IMR-90 (cell line): Measurements from ENCODE around the gene ASTN2. TPM values are rescaled to one million over a fixed set of nuclear protein-coding genes. Genes with fewer than 3 reads are reported as not detected.

ENCODE experiments used
- ATAC-seq: fragments of 200-7000 bp; cut with Tn5 transposase; 2 replicates; pipeline ENCODE4 v1.9.1; 2020; ENCODE audit warnings: low read depth, mild to moderate bottlenecking, moderate library complexity
- BruUV-seq: library from RNA; stranded (reverse); fragments of 400-500 nt; replicated peaks from 2 replicates; lab custom pipeline; 2021; lab: Mats Ljungman, UMichigan
- CTCF ChIA-PET: fragments of 300-600 bp; formaldehyde crosslinking; extraction: SDS; loops from one replicate; lab custom pipeline; 2021; ENCODE audit warnings: antibody characterized with exemption; lab: Yijun Ruan, JAX
- POLR2A ChIA-PET: fragments of 300-600 bp; sonication (Branson Sonifier 250); formaldehyde crosslinking; loops from one replicate; lab custom pipeline; 2022; ENCODE audit warnings: antibody characterized with exemption; ENCODE audit not compliant: unreplicated experiment; lab: Charles Lee
- DNase-seq: peaks from one replicate; pipeline ENCODE4 v3.0.0; 2013
- H2AFZ ChIP-seq: replicated peaks from 2 replicates; pipeline ENCODE3; 2013; ENCODE audit warnings: low read length, mild to moderate bottlenecking; ENCODE audit not compliant: poor library complexity
- H2AK5ac ChIP-seq: 2 replicates; pipeline ENCODE4 v1.6.1; 2013; ENCODE audit warnings: low read depth, low read length, inconsistent platforms
- H2AK9ac ChIP-seq: replicated peaks from 2 replicates; pipeline ENCODE3; 2013; ENCODE audit warnings: mild to moderate bottlenecking, low read depth, low read length, moderate library complexity; ENCODE audit not compliant: poor library complexity
- H2BK120ac ChIP-seq: 2 replicates; pipeline ENCODE4 v1.6.1; 2013; ENCODE audit warnings: low read depth, low read length, inconsistent platforms
- H2BK15ac ChIP-seq: 3 replicates; pipeline ENCODE4 v1.6.1; 2013; ENCODE audit warnings: low read depth, low read length, inconsistent platforms
- H2BK20ac ChIP-seq: 2 replicates; pipeline ENCODE4 v1.6.1; 2013; ENCODE audit warnings: low read depth, mild to moderate bottlenecking, inconsistent platforms, low read length, moderate library complexity
- H2BK5ac ChIP-seq: 2 replicates; pipeline ENCODE4 v1.6.1; 2013; ENCODE audit warnings: mild to moderate bottlenecking, low read depth, low read length, inconsistent platforms; ENCODE audit not compliant: poor library complexity, severe bottlenecking
- H3K14ac ChIP-seq: replicated peaks from 2 replicates; pipeline ENCODE4 v1.6.1; 2013; ENCODE audit warnings: low read depth, low read length, inconsistent platforms
- H3K18ac ChIP-seq: 2 replicates; pipeline ENCODE4 v1.6.1; 2013; ENCODE audit warnings: low read depth, low read length, control low read depth
- H3K23ac ChIP-seq: 2 replicates; pipeline ENCODE4 v1.6.1; 2013; ENCODE audit warnings: low read depth, low read length, inconsistent platforms
- H3K27ac ChIP-seq: 2 replicates; pipeline ENCODE4 v1.5.1; 2013; ENCODE audit warnings: mild to moderate bottlenecking, control low read depth, low read length; ENCODE audit not compliant: insufficient read depth
- H3K27me3 ChIP-seq: 2 replicates; pipeline ENCODE4 v1.6.1; 2013; ENCODE audit warnings: low read length; ENCODE audit not compliant: control insufficient read depth, insufficient read depth
- H3K36me3 ChIP-seq: 2 replicates; pipeline ENCODE4 v1.6.1; 2013; ENCODE audit warnings: low read length, mixed read lengths; ENCODE audit not compliant: control insufficient read depth, insufficient read depth
- H3K4ac ChIP-seq: 2 replicates; pipeline ENCODE4 v1.6.1; 2013; ENCODE audit warnings: low read depth, low read length, inconsistent platforms
- H3K4me1 ChIP-seq: 2 replicates; pipeline ENCODE4 v1.6.1; 2013; ENCODE audit warnings: low read length, mixed read lengths; ENCODE audit not compliant: control insufficient read depth, insufficient read depth
- H3K4me2 ChIP-seq: 2 replicates; pipeline ENCODE4 v1.6.1; 2013; ENCODE audit warnings: low read depth, mild to moderate bottlenecking, control low read depth, low read length, moderate library complexity
- H3K4me3 ChIP-seq: 2 replicates; pipeline ENCODE4 v1.5.1; 2013; ENCODE audit warnings: low read depth, mild to moderate bottlenecking, control low read depth, low read length, moderate library complexity; ENCODE audit not compliant: insufficient read depth
- H3K56ac ChIP-seq: 2 replicates; pipeline ENCODE4 v1.6.1; 2013; ENCODE audit warnings: low read length, inconsistent platforms; ENCODE audit not compliant: insufficient read depth; ENCODE audit errors: extremely low read depth
- H3K79me1 ChIP-seq, 2 experiments: 2 replicates each; pipeline ENCODE4 v1.6.1; 2013; ENCODE audit warnings: low read length in 2 of 2, inconsistent platforms in 1 of 2, low read depth in 1 of 2
- H3K9ac ChIP-seq: 2 replicates; pipeline ENCODE4 v1.6.1; 2013; ENCODE audit warnings: low read depth, low read length, control low read depth
- H3K9me1 ChIP-seq: 2 replicates; pipeline ENCODE4 v1.6.1; 2013; ENCODE audit warnings: low read length, inconsistent platforms; ENCODE audit not compliant: insufficient read depth
- H3K9me3 ChIP-seq: 2 replicates; pipeline ENCODE4 v1.6.1; 2013; ENCODE audit warnings: low read length; ENCODE audit not compliant: control insufficient read depth, insufficient read depth
- H4K20me1 ChIP-seq: 2 replicates; pipeline ENCODE4 v1.6.1; 2013; ENCODE audit warnings: low read length, inconsistent platforms; ENCODE audit not compliant: insufficient read depth
- H4K5ac ChIP-seq: 2 replicates; pipeline ENCODE4 v1.6.1; 2013; ENCODE audit warnings: mild to moderate bottlenecking, low read depth, low read length, control low read depth
- H4K8ac ChIP-seq, 2 experiments: 2 replicates each; pipeline ENCODE4 v1.6.1; 2013; ENCODE audit warnings: low read depth in 2 of 2, low read length in 2 of 2, control low read depth in 1 of 2, inconsistent platforms in 1 of 2
- H4K91ac ChIP-seq: 2 replicates; pipeline ENCODE4 v1.6.1; 2013; ENCODE audit warnings: low read depth, low read length, inconsistent platforms; ENCODE audit not compliant: insufficient read depth
- CEBPB ChIP-seq: IDR thresholded peaks from 2 replicates; pipeline ENCODE4 v1.6.1; 2012; ENCODE audit warnings: low read depth, low read length, improper control_type of control experiment
- MXI1 ChIP-seq: IDR thresholded peaks from 2 replicates; pipeline ENCODE4 v1.6.1; 2012; ENCODE audit warnings: low read depth, mild to moderate bottlenecking, low read length, moderate library complexity, borderline replicate concordance
- NFE2L2 ChIP-seq: fragments of 150-350 bp; IDR thresholded peaks from 2 replicates; pipeline ENCODE4 v1.6.1; 2016; ENCODE audit warnings: low read depth, mild to moderate bottlenecking, low read length
- WGBS, 2 experiments: methylation state at CpG; one replicate each; pipeline versions ENCODE4 v1.1.5 to v1.1.7; 2013; ENCODE audit warnings: missing lambda C conversion rate in 2 of 2; ENCODE audit not compliant: insufficient read length in 1 of 2; ENCODE audit errors: extremely low coverage in 2 of 2; 5-methylcytosine and 5-hydroxymethylcytosine counted together
- dilution Hi-C: fragments of 300-500 bp; cut with HindIII; formaldehyde crosslinking; loops from one replicate; pipeline ENCODE4 v1.14.3; 2018; ENCODE audit warnings: low sequenced_read_pairs; ENCODE audit not compliant: unreplicated experiment
- in situ Hi-C: fragments of 300-500 bp; cut with MboI; formaldehyde crosslinking; loops from 3 replicates; pipeline ENCODE4 v1.14.3; 2019; ENCODE audit warnings: low sequenced_read_pairs, inconsistent platforms, mixed read lengths
- intact Hi-C: fragments of 100-400 bp; cut with micrococcal nuclease; formaldehyde crosslinking; loops from 2 replicates; pipeline ENCODE4 v1.10.0; 2022
- polyA plus RNA-seq, 3 experiments: library from polyadenylated mRNA; depleted of rRNA; stranded (reverse); fragments of >200 nt; gene quantifications; 2 replicates each; pipeline ENCODE4 v1.2.3, GENCODE V29; 2012; ENCODE audit warnings: low replicate concordance in 1 of 3
- total RNA-seq: library from RNA; depleted of rRNA; stranded (reverse); fragments of >200 nt; gene quantifications from 2 replicates; pipeline ENCODE4 v1.2.3, GENCODE V29; 2012

The ASTN2 gene
- total and polyA plus RNA-seq, 2 of the 4 experiments (the other 2 are of a cell fraction), result 3.8 to 6.8 TPM

DNA sequence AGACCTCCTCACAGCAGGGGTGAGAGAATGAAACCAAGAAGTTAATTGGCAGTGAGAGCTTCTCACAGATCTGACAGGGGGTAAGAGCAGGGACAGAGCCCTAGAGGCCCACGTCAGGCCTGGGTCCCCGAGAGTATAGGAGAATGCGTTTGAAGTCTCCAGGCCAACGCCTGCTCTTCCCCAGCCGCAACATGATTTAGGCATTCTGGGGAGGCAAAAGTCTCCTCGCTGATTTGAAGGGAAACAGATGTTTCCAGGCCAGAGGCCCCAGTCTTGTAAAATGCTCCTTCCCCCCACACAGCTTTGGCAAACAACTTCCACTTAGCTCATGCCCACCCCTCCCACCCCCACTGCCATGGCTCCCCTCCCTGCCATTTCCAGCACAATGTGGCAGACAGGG, 966.9 kb downstream of the ASTN2 start:
- H3K4me1 ChIP-seq, result peaks cover 5% of the 10 kb centered on the region
- BruUV-seq, result no TSS peak

More for the DNA sequence above, 966.9 kb downstream of the ASTN2 start:
- Histone ChIP-seq H3K18ac (no peak overlapping the region), H3K36me3 (no peaks in the 10 kb centered on the region), H2AK5ac (no peak overlapping the region), H3K9ac (no peak overlapping the region), H4K8ac (no peak overlapping the region), H3K4ac (no peak overlapping the region), H3K9me1 (peaks cover 3% of the 10 kb centered on the region; the same call in 1 of the 2 replicates), H2BK15ac (no peak overlapping the region), H3K56ac (no peak overlapping the region), H2BK120ac (no peak overlapping the region), H3K27ac (no peak overlapping the region), H3K27me3 (no peaks in the 10 kb centered on the region), H3K79me1 (no peaks in the 10 kb centered on the region), H4K91ac (no peak overlapping the region), H3K9me3 (no peaks in the 10 kb centered on the region), H2AFZ (no peak overlapping the region), H2BK20ac (no peak overlapping the region), H2AK9ac (no peak overlapping the region), H2BK5ac (no peak overlapping the region), H3K4me3 (no peak overlapping the region), H3K14ac (no peak overlapping the region), H4K5ac (no peak overlapping the region), H3K4me2 (no peak overlapping the region), H4K20me1 (no peaks in the 10 kb centered on the region), H3K23ac (no peak overlapping the region)
- POLR2A ChIA-PET, result no interaction called here
- ATAC-seq (no peak), DNase-seq (no peak)
- CTCF ChIA-PET, result no interaction called here
- intact Hi-C loops (no loop called here), dilution Hi-C loops (no loop called here), in situ Hi-C loops (no loop called here)
- no CpG with 5 or more reads among the region's 6 CpGs for WGBS, 2 experiments
- no peak for TF ChIP-seq MXI1
- no peak for TF ChIP-seq CEBPB
- no peak for TF ChIP-seq NFE2L2
